HCT116 (cell line): ENCODE measurements around the gene FAM156B. TPM values are rescaled to one million over a fixed set of nuclear protein-coding genes. Genes with fewer than 3 reads are reported as not detected.
"Not testable (repeated sequence)": the region's sequence is repeated elsewhere in the genome, so short reads cannot be mapped to it uniquely, and the experiment has no call there.

Experiments used
- ATAC-seq: fragments of 200-7000 bp; cut with Tn5 transposase; 2 replicates; pipeline ENCODE4 v1.9.1; 2020; ENCODE audit warnings: mild to moderate bottlenecking, moderate library complexity
- Bru-seq: library from RNA; stranded (reverse); fragments of 400-500 nt; gene quantifications from one replicate; lab custom pipeline; 2021; lab: Mats Ljungman, UMichigan
- BruChase-seq, 2 experiments: library from RNA; stranded (reverse); fragments of 400-500 nt; gene quantifications; one replicate each; lab custom pipeline; 2021; lab: Mats Ljungman, UMichigan
- BruUV-seq: library from RNA; stranded (reverse); fragments of 400-500 nt; replicated peaks from 2 replicates; lab custom pipeline; 2021; lab: Mats Ljungman, UMichigan
- CTCF ChIA-PET: fragments of 300-600 bp; sonication (Branson Sonifier 250); formaldehyde crosslinking; loops from one replicate; lab custom pipeline; 2021; ENCODE audit warnings: antibody characterized with exemption; lab: Charles Lee
- POLR2A ChIA-PET: fragments of 300-600, 350-600 bp; sonication (Branson Sonifier 250); formaldehyde crosslinking; loops from one replicate; lab custom pipeline; 2021; ENCODE audit warnings: antibody characterized with exemption; lab: Charles Lee
- RAD21 ChIA-PET, 2 experiments: fragments of 300-600 bp; sonication (Branson Sonifier 250); formaldehyde crosslinking; loops; one replicate each; lab custom pipeline; 2023; ENCODE audit warnings: low total read pairs in 2 of 2; ENCODE audit not compliant: uncharacterized antibody in 2 of 2, unreplicated experiment in 2 of 2, low non-redundant PET in 1 of 2; lab: Charles Lee
- DNase-seq: peaks from one replicate; pipeline ENCODE4 v3.0.0-alpha.2; 2010; ENCODE audit warnings: low read depth, low spot score
- H2AFZ ChIP-seq: fragments of 200-600 bp; shearing (Covaris generic), sonication (generic); 2 replicates; pipeline ENCODE4 v1.6.1; 2017; ENCODE audit warnings: low read depth, mixed run types, mixed read lengths, antibody characterized with exemption, low read length; ENCODE audit not compliant: poor library complexity, severe bottlenecking
- H3K27ac ChIP-seq: 2 replicates; pipeline ENCODE4 v1.5.1; 2012; ENCODE audit warnings: low read depth, low read length
- H3K27me3 ChIP-seq: fragments of 200-600 bp; sonication (generic); 2 replicates; pipeline ENCODE4 v1.6.1; 2016; ENCODE audit warnings: mixed run types, low read length, mixed read lengths; ENCODE audit not compliant: insufficient read depth
- H3K36me3 ChIP-seq, 2 experiments: fragments of 200-500 bp in 1 of 2; fragments of 200-600 bp in 1 of 2; sonication (Bioruptor generic) in 1 of 2; sonication (generic) in 1 of 2; 2 replicates each; pipeline versions ENCODE4 v1.5.1 to v1.6.1; 2014 to 2016; ENCODE audit warnings: low read length in 2 of 2, inconsistent platforms in 1 of 2, mixed read lengths in 1 of 2, mixed run types in 1 of 2; ENCODE audit not compliant: insufficient read depth in 2 of 2, control insufficient read depth in 1 of 2
- H3K4me1 ChIP-seq, 2 experiments: fragments of 200-600 bp in 1 of 2; sonication (generic) in 1 of 2; 2 replicates each; pipeline versions ENCODE4 v1.5.1 to v1.6.1; 2012 to 2017; ENCODE audit warnings: low read length in 2 of 2, inconsistent platforms in 1 of 2, mild to moderate bottlenecking in 1 of 2, mixed read lengths in 1 of 2, mixed run types in 1 of 2, moderate library complexity in 1 of 2; ENCODE audit not compliant: insufficient read depth in 2 of 2, control insufficient read depth in 1 of 2
- H3K4me2 ChIP-seq: fragments of 200-600 bp; sonication (generic); 2 replicates; pipeline ENCODE4 v1.6.1; 2017; ENCODE audit warnings: mixed run types, low read length, mixed read lengths
- H3K4me3 ChIP-seq, 2 experiments: fragments of 200-600 bp in 1 of 2; sonication (generic) in 1 of 2; replicated peaks in 1 of 2; 2 replicates each; pipeline ENCODE4 v1.5.1; 2011 to 2016; ENCODE audit warnings: low read length in 2 of 2, control low read depth in 1 of 2, low read depth in 1 of 2, mild to moderate bottlenecking in 1 of 2, mixed read lengths in 1 of 2, mixed run types in 1 of 2
- H3K79me2 ChIP-seq: fragments of 200-600 bp; sonication (generic); 2 replicates; pipeline ENCODE4 v1.6.1; 2017; ENCODE audit warnings: mild to moderate bottlenecking, mixed run types, low read length, moderate library complexity, mixed read lengths; ENCODE audit not compliant: insufficient read depth
- H3K9ac ChIP-seq: fragments of 200-600 bp; sonication (generic); 2 replicates; pipeline ENCODE4 v1.6.1; 2016; ENCODE audit warnings: low read length, mixed read lengths
- H3K9me2 ChIP-seq: fragments of 200-600 bp; sonication (generic), shearing (Covaris generic); 2 replicates; pipeline ENCODE4 v1.6.1; 2017; ENCODE audit warnings: mixed run types, mild to moderate bottlenecking, moderate library complexity; ENCODE audit not compliant: insufficient read depth
- H3K9me3 ChIP-seq, 2 experiments: fragments of 200-500 bp in 1 of 2; fragments of 200-600 bp in 1 of 2; sonication (Bioruptor generic) in 1 of 2; sonication (generic) in 1 of 2; 2 replicates each; pipeline ENCODE4 v1.6.1; 2014 to 2017; ENCODE audit warnings: low read length in 2 of 2, mixed read lengths in 2 of 2, inconsistent platforms in 1 of 2, low read depth in 1 of 2, mild to moderate bottlenecking in 1 of 2, mixed run types in 1 of 2, moderate library complexity in 1 of 2; ENCODE audit not compliant: control insufficient read depth in 1 of 2, insufficient read depth in 1 of 2
- H4K20me1 ChIP-seq: fragments of 200-600 bp; sonication (generic), shearing (Covaris generic); 2 replicates; pipeline ENCODE4 v1.6.1; 2017; ENCODE audit warnings: mixed run types, mild to moderate bottlenecking, moderate library complexity; ENCODE audit not compliant: insufficient read depth
- ATF3 ChIP-seq: IDR thresholded peaks from 2 replicates; pipeline ENCODE4 v1.6.1; 2012
- EGR1 ChIP-seq: IDR thresholded peaks from 2 replicates; pipeline ENCODE4 v1.6.1; 2012; ENCODE audit warnings: low read depth
- ELF1 ChIP-seq: IDR thresholded peaks from 2 replicates; pipeline ENCODE4 v1.6.1; 2012; ENCODE audit warnings: low read depth, borderline replicate concordance
- JUND ChIP-seq: IDR thresholded peaks from 2 replicates; pipeline ENCODE4 v1.6.1; 2012
- POLR2A ChIP-seq: IDR thresholded peaks from 2 replicates; pipeline ENCODE4 v1.7.0; 2011; ENCODE audit warnings: borderline replicate concordance; ENCODE audit not compliant: insufficient read depth, insufficient read length; ENCODE audit errors: extremely low read depth
- POLR2AphosphoS5 ChIP-seq: IDR thresholded peaks from 2 replicates; pipeline ENCODE4 v1.6.1; 2011; ENCODE audit warnings: mild to moderate bottlenecking, low read depth, low read length, moderate library complexity
- RAD21 ChIP-seq: IDR thresholded peaks from 2 replicates; pipeline ENCODE4 v1.6.1; 2012; ENCODE audit warnings: low read depth, mild to moderate bottlenecking
- SIN3A ChIP-seq: IDR thresholded peaks from 2 replicates; pipeline ENCODE4 v1.6.1; 2012; ENCODE audit warnings: low read depth
- SP1 ChIP-seq: IDR thresholded peaks from 2 replicates; pipeline ENCODE4 v1.6.1; 2012; ENCODE audit warnings: low read depth
- ZNF274 ChIP-seq: fragments of 200-500 bp; sonication (Bioruptor generic); IDR thresholded peaks from 2 replicates; pipeline ENCODE4 v1.6.1; 2014; ENCODE audit warnings: mild to moderate bottlenecking, low read depth, low read length, inconsistent platforms
- intact Hi-C: fragments of 100-400 bp; cut with micrococcal nuclease; formaldehyde crosslinking; loops from 2 replicates; pipeline ENCODE4 v1.10.0; 2022
- long read RNA-seq: library from polyadenylated mRNA; unstranded; transcript quantifications from one replicate; pipeline ENCODE4 v2.0.0, GENCODE V29; 2021; ENCODE audit not compliant: unreplicated experiment
- polyA plus RNA-seq: library from polyadenylated mRNA; unstranded; fragments of >200 nt; gene quantifications from 2 replicates; pipeline ENCODE4 v1.2.1, GENCODE V29; 2012; ENCODE audit warnings: missing spikeins
- total RNA-seq: library from RNA; stranded (reverse); gene quantifications from one replicate; pipeline ENCODE4 v1.2.1, GENCODE V29; 2021; ENCODE audit not compliant: unreplicated experiment
- TF ChIP-seq, protein P1 (sequence below): IDR thresholded peaks from 2 replicates; pipeline ENCODE4 v1.6.1; 2012
- TF ChIP-seq, protein P2 (sequence below): IDR thresholded peaks from 2 replicates; pipeline ENCODE4 v1.6.1; 2012; ENCODE audit warnings: low read depth

FAM156B gene, protein sequence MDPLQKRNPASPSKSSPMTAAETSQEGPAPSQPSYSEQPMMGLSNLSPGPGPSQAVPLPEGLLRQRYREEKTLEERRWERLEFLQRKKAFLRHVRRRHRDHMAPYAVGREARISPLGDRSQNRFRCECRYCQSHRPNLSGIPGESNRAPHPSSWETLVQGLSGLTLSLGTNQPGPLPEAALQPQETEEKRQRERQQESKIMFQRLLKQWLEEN
- total RNA-seq, result 13.5 TPM
- polyA plus RNA-seq, result 11.3 and 18.2 TPM in 2 replicates
- percentile 17 among the genes with signal in this experiment for Bru-seq, nascent RNA
- BruChase-seq, experiment 1, labeled RNA remaining after a 6-hour chase, result percentile 13 among the genes with signal in this experiment
- percentile 7 among the genes with signal in this experiment for BruChase-seq, experiment 2, labeled RNA remaining after a 2-hour chase
- long read RNA-seq, transcript FAM156B-201 (3 exons, 2,537 nt), result major isoform, 21 of 38 reads
- long read RNA-seq, transcript FAM156B-203 (4 exons, 2,942 nt), result minor isoform, 5 of 38 reads
- long read RNA-seq, partial matches to known transcripts, result 8 of 38 reads
- long read RNA-seq, other reads (novel, unspliced or antisense), result 3 of 38 reads

DNA sequence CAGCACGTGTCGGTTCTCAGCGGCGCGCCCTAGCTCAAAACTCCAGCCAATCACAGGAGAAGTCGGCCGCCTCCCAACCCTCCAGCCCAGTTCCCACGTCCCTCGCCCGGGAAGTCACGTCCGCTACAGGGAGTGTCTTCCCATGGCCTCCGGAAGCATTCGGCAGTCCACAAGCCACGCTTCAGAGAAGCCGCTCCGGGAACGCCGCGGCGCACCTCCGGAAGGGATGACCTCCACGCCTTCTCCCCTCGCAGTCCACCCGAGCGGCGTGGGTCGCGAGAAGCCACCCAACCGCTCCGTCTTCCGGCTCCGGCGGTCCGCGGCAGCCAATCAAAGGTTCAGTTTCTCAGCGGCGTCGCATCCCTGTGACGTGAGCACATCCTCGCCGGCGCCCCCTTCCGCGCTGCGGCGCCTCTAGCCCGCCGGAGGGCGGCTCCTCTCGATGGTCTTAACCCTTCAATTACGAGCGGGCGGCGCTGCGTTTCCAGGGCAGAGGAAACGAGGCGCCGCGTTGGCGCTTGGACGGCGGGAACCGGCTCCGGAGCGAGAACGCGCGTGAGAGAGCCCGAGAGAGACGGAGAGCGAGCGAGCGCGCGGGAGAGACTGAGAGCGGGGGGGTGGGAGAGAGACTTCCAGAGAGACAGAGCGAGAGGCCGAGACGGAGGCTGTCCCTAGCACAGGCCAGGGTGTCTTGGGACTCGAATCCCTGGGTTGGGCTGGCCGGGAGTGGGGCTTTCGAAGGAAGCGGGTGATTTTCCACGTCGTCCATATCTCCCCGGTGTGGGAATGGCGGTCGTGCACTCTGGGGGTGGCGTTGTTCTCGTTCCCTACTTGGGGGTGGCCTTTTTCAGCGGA is at the start of gene FAM156B:
Gene FAM156B, plus strand, starts transcription at position 476 of the 855 bp plus-strand sequence. CDS start 9,896 bp downstream, outside the sequence.
- H3K9me3 ChIP-seq, H4K20me1 ChIP-seq, BruUV-seq, POLR2A ChIA-PET, H3K9me2 ChIP-seq, CTCF ChIA-PET, RAD21 ChIA-PET, H2AFZ ChIP-seq, H3K4me2 ChIP-seq, H3K4me3 ChIP-seq, H3K36me3 ChIP-seq, intact Hi-C loops, H3K79me2 ChIP-seq, H3K27me3 ChIP-seq, H3K27ac ChIP-seq, H3K4me1 ChIP-seq, DNase-seq, H3K9ac ChIP-seq: not testable (repeated sequence)
- peak; percentile 85 for ATAC-seq

DNA sequence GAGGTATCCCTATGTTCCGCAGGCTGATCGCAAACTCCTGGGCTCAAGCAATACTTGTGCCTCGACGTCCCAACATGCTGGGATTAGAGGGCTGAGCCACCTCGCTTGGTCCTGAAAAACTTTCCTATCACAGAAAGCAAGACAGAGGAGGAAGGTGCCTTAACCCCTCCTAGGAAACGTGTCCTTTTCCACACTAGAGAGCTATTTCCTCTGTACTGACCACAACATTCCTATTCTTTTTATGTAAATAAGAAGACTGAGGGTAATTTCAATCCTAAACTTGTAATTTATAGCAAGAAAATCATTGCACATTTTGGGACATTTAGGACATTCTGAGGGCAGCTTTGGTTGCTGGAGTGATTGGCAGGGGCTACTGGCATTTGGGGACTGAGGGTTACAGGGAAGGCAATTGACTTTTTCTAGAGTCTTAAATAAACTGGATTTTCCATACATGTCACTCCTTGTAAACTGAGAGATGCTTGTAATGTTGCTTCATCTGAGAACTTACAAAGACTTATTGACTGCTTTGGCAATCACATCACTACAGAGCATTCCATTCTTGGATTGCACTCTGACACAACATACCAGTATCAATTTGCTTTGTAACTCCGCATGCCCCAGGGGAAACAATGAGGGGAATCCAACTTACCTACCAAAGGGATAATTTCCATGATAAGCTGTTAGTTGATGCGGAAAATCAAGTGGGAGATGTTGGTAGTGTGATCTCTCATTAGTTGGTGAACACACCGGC is 44.8 kb upstream of the FAM156B start:
- Histone ChIP-seq H3K27ac (no peak overlapping the region), H3K9me3 (no peaks in the 10 kb centered on the region), H3K79me2 (no peaks in the 10 kb centered on the region), H3K9ac (no peak overlapping the region), H3K27me3 (peaks cover 16% of the 10 kb centered on the region; the same call in 1 of the 2 replicates), H2AFZ (no peak overlapping the region), H3K36me3 (no peaks in the 10 kb centered on the region), H3K4me1 (peaks cover 0 to 8% of the 10 kb centered on the region in 2 experiments; a peak in 1 of 4 replicates), H3K9me2 (no peaks in the 10 kb centered on the region), H3K4me3 (no peak overlapping the region), H4K20me1 (no peaks in the 10 kb centered on the region), H3K4me2 (no peak overlapping the region)
- ChIA-PET RAD21 (no interaction called here), CTCF (no interaction called here), POLR2A (no interaction called here)
- DNase-seq (no peak), ATAC-seq (no peak)
- BruUV-seq, result no TSS peak
- intact Hi-C loops, result no loop called here
- no peak for TF ChIP-seq SIN3A
- TF ChIP-seq, protein P1, sequence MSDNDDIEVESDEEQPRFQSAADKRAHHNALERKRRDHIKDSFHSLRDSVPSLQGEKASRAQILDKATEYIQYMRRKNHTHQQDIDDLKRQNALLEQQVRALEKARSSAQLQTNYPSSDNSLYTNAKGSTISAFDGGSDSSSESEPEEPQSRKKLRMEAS, result no peak
- no peak for TF ChIP-seq ZNF274
- TF ChIP-seq SP1, result no peak
- no peak for TF ChIP-seq POLR2A
- no peak for TF ChIP-seq POLR2AphosphoS5
- TF ChIP-seq ELF1, result no peak
- TF ChIP-seq EGR1, result no peak
- TF ChIP-seq JUND, result no peak
- TF ChIP-seq RAD21, result no peak
- TF ChIP-seq ATF3, result no peak
- TF ChIP-seq, protein P2, sequence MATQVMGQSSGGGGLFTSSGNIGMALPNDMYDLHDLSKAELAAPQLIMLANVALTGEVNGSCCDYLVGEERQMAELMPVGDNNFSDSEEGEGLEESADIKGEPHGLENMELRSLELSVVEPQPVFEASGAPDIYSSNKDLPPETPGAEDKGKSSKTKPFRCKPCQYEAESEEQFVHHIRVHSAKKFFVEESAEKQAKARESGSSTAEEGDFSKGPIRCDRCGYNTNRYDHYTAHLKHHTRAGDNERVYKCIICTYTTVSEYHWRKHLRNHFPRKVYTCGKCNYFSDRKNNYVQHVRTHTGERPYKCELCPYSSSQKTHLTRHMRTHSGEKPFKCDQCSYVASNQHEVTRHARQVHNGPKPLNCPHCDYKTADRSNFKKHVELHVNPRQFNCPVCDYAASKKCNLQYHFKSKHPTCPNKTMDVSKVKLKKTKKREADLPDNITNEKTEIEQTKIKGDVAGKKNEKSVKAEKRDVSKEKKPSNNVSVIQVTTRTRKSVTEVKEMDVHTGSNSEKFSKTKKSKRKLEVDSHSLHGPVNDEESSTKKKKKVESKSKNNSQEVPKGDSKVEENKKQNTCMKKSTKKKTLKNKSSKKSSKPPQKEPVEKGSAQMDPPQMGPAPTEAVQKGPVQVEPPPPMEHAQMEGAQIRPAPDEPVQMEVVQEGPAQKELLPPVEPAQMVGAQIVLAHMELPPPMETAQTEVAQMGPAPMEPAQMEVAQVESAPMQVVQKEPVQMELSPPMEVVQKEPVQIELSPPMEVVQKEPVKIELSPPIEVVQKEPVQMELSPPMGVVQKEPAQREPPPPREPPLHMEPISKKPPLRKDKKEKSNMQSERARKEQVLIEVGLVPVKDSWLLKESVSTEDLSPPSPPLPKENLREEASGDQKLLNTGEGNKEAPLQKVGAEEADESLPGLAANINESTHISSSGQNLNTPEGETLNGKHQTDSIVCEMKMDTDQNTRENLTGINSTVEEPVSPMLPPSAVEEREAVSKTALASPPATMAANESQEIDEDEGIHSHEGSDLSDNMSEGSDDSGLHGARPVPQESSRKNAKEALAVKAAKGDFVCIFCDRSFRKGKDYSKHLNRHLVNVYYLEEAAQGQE, result no peak
